Chondrocyte (in vitro differentiated cells): ENCODE measurements around the gene SLC13A1. TPM values are rescaled to one million over a fixed set of nuclear protein-coding genes. Genes with fewer than 3 reads are reported as not detected.

Experiments
- DNase-seq: peaks from one replicate; pipeline ENCODE4 v3.0.0; 2021; ENCODE audit warnings: mixed read lengths, low spot score
- H3K27ac Mint-ChIP-seq: one replicate; pipeline ENCODE4 v1.8.0; 2021; ENCODE audit warnings: mild to moderate bottlenecking, moderate library complexity, mixed read lengths; ENCODE audit not compliant: unreplicated experiment
- H3K27me3 Mint-ChIP-seq: 2 replicates; pipeline ENCODE4 v1.8.0; 2021; ENCODE audit warnings: low read depth, mixed read lengths
- H3K36me3 Mint-ChIP-seq: 2 replicates; pipeline ENCODE4 v1.8.0; 2021; ENCODE audit warnings: low read depth, mixed read lengths
- H3K4me1 Mint-ChIP-seq: 2 replicates; pipeline ENCODE4 v1.8.0; 2021; ENCODE audit warnings: low read depth, mild to moderate bottlenecking, mixed read lengths
- H3K4me3 Mint-ChIP-seq: one replicate; pipeline ENCODE4 v1.8.0; 2021; ENCODE audit warnings: mild to moderate bottlenecking, moderate library complexity, mixed read lengths; ENCODE audit not compliant: unreplicated experiment
- H3K9me3 Mint-ChIP-seq: 2 replicates; pipeline ENCODE4 v1.8.0; 2021; ENCODE audit warnings: low read depth, mixed read lengths
- CTCF ChIP-seq: fragments of 200-600 bp; sonication (generic); IDR thresholded peaks from 2 replicates; pipeline ENCODE4 v1.5.0; 2021; ENCODE audit warnings: antibody characterized with exemption, mild to moderate bottlenecking, moderate library complexity
- total RNA-seq: library from RNA; stranded (reverse); gene quantifications from 3 replicates; pipeline ENCODE4 v1.2.1, GENCODE V29; 2021

SLC13A1 gene
- total RNA-seq, 1 donor from 2014 or later, result not detected

GRCh38 chr7:123185756-123186155 lies 14.0 kb downstream of the SLC13A1 start:
- Mint-ChIP-seq H3K27ac (no peak overlapping the region), H3K9me3 (peaks cover 7% of the 10 kb centered on the region), H3K4me1 (no peaks in the 10 kb centered on the region), H3K36me3 (no peaks in the 10 kb centered on the region), H3K27me3 (peaks cover 4% of the 10 kb centered on the region), H3K4me3 (no peak overlapping the region)
- DNase-seq, result no peak
- TF ChIP-seq CTCF, result no peak

GRCh38 chr7:123184271-123184670 lies 15.5 kb downstream of the SLC13A1 start:
- DNase-seq, result no peak
- Mint-ChIP-seq H3K4me1 (no peaks in the 10 kb centered on the region), H3K27ac (no peak overlapping the region), H3K27me3 (peaks cover 8% of the 10 kb centered on the region), H3K9me3 (peaks cover 7% of the 10 kb centered on the region), H3K36me3 (no peaks in the 10 kb centered on the region), H3K4me3 (no peak overlapping the region)
- TF ChIP-seq CTCF, result no peak

- Mint-ChIP-seq H3K4me1 (no peaks in the 10 kb centered on the region), H3K36me3 (no peaks in the 10 kb centered on the region), H3K9me3 (peaks cover 7% of the 10 kb centered on the region), H3K27me3 (peaks cover 8% of the 10 kb centered on the region), H3K4me3 (no peak overlapping the region), H3K27ac (no peak overlapping the region)
- DNase-seq, result no peak
- TF ChIP-seq CTCF, result no peak
Measured at GRCh38 chr7:123183431-123183830, 16.3 kb downstream of the SLC13A1 start.

GRCh38 chr7:123177442-123177841 lies 22.3 kb downstream of the SLC13A1 start:
- H3K4me3 Mint-ChIP-seq, result no peak overlapping the region
- H3K27ac Mint-ChIP-seq, result no peak overlapping the region
- no peaks in the 10 kb centered on the region for H3K9me3 Mint-ChIP-seq
- no peaks in the 10 kb centered on the region for H3K36me3 Mint-ChIP-seq
- no peaks in the 10 kb centered on the region for H3K4me1 Mint-ChIP-seq
- DNase-seq, result no peak
- peaks cover 14% of the 10 kb centered on the region for H3K27me3 Mint-ChIP-seq
- TF ChIP-seq CTCF, result no peak

GRCh38 chr7:123170333-123171246 lies 29.2 kb downstream of the SLC13A1 start:
- Mint-ChIP-seq H3K9me3 (no peaks in the 10 kb centered on the region), H3K4me3 (no peak overlapping the region), H3K4me1 (no peaks in the 10 kb centered on the region), H3K27me3 (peaks cover 10% of the 10 kb centered on the region), H3K27ac (no peak overlapping the region), H3K36me3 (no peaks in the 10 kb centered on the region)
- DNase-seq, result no peak
- no peak for TF ChIP-seq CTCF
